ENCODE data around the gene PODXL2.

PODXL2 gene

GRCh38 chr3:127710155-127710941 lies 81.4 kb downstream of the PODXL2 start:
- no peak for DNase-seq (ENCODE audit: low spot score)

GRCh38 chr3:127711021-127711695 lies 82.2 kb downstream of the PODXL2 start:
- DNase-seq (ENCODE audit: low spot score) = no peak

GRCh38 chr3:127711896-127712295 lies 82.9 kb downstream of the PODXL2 start:
- no peak for DNase-seq (ENCODE audit: low spot score)

GRCh38 chr3:127712461-127712860 lies 83.5 kb downstream of the PODXL2 start:
- DNase-seq (ENCODE audit: low spot score) = no peak

- no peak for DNase-seq (ENCODE audit: low spot score)
Measured at GRCh38 chr3:127712881-127713771, 84.1 kb downstream of the PODXL2 start.

GRCh38 chr3:127714125-127714571 lies 85.2 kb downstream of the PODXL2 start:
- DNase-seq (ENCODE audit: low spot score) = no peak

- no peak for DNase-seq (ENCODE audit: low spot score)
Measured at GRCh38 chr3:127714866-127715265, 85.9 kb downstream of the PODXL2 start.

- DNase-seq (ENCODE audit: low spot score) = no peak
Measured at GRCh38 chr3:127715532-127715931, 86.5 kb downstream of the PODXL2 start.

GRCh38 chr3:127716384-127716783 lies 87.4 kb downstream of the PODXL2 start:
- no peak for DNase-seq (ENCODE audit: low spot score)

- DNase-seq (ENCODE audit: low spot score) = peak; percentile 67
Measured at GRCh38 chr3:127717357-127718244, 88.6 kb downstream of the PODXL2 start.

- no peak for DNase-seq (ENCODE audit: low spot score)
Measured at GRCh38 chr3:127718245-127718915, 89.4 kb downstream of the PODXL2 start.

GRCh38 chr3:127718916-127719290 lies 89.9 kb downstream of the PODXL2 start:
- DNase-seq (ENCODE audit: low spot score) = no peak

GRCh38 chr3:127719369-127719768 lies 90.4 kb downstream of the PODXL2 start:
- DNase-seq (ENCODE audit: low spot score) = no peak

- DNase-seq (ENCODE audit: low spot score) = no peak
Measured at GRCh38 chr3:127720161-127720823, 91.3 kb downstream of the PODXL2 start.

GRCh38 chr3:127720985-127721935 lies 92.3 kb downstream of the PODXL2 start:
- DNase-seq (ENCODE audit: low spot score) = no peak

- DNase-seq (ENCODE audit: low spot score) = no peak
Measured at GRCh38 chr3:127722091-127722784, 93.3 kb downstream of the PODXL2 start.
